Measurements from ENCODE around the gene TACR2.

TACR2 gene

DNA sequence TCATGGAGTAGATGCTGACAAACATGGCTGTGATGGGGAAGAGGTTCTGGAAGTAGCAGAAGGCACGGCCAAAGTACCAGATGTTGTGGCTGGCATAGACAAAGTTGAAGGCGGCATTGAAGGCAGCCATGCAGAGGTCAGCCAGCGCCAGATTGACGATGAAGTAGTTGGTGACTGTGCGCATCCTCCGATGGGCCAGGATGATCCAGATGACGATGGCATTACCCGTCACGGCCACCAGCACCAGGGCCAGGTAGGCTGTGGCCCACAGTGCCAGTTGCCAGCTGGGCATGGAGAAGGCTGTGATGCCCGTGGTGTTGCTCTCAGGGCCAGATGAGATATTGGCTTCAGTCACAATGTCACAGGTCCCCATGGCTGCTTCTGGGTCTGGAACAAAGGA is 767 bp downstream of the TACR2 start:
- no peak for DNase-seq (ENCODE audit: low read depth)
- Histone ChIP-seq H3K27me3 (replicated peaks; ENCODE audit: control insufficient read depth, insufficient read depth, low read length) (peaks cover 31% of the 10 kb centered on the region), H3K4me1 (ENCODE audit: control insufficient read depth, insufficient read depth, low read length) (no peaks in the 10 kb centered on the region), H3K4me3 (ENCODE audit: low read length) (no peak overlapping the region), H3K36me3 (ENCODE audit: control insufficient read depth, insufficient read depth, low read length, severe bottlenecking) (no peaks in the 10 kb centered on the region), H3K9ac (ENCODE audit: low read length) (no peak overlapping the region), H3K9me3 (ENCODE audit: control insufficient read depth, low read length) (no peaks in the 10 kb centered on the region)

DNA sequence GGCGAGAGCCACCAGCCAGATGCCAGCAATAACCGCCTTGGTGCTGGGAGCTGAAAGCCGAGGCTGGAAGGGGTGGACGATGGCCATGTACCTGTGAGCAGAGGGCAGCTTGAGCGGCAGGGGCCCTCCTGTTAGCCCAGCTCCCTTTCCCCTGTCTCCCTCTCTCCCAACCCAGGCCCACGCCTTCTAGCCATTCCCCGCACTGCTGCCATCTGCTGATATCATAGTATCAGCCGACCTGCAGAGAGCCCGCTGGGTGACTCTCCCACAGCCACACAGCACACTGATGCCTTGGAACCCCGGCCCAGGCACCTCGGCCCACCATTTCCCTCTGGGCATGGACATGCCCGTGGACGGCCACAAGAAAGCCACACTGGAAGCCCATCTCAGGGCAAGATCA is 1.7 kb downstream of the TACR2 start:
- no peaks in the 10 kb centered on the region for H3K9me3 ChIP-seq (ENCODE audit: control insufficient read depth, low read length)
- DNase-seq (ENCODE audit: low read depth): no peak
- no peaks in the 10 kb centered on the region for H3K4me1 ChIP-seq (ENCODE audit: control insufficient read depth, insufficient read depth, low read length)
- no peak overlapping the region for H3K9ac ChIP-seq (ENCODE audit: low read length)
- no peak overlapping the region for H3K4me3 ChIP-seq (ENCODE audit: low read length)
- peaks cover 31% of the 10 kb centered on the region for H3K27me3 ChIP-seq (replicated peaks; ENCODE audit: control insufficient read depth, insufficient read depth, low read length)
- no peaks in the 10 kb centered on the region for H3K36me3 ChIP-seq (ENCODE audit: control insufficient read depth, insufficient read depth, low read length, severe bottlenecking)

DNA sequence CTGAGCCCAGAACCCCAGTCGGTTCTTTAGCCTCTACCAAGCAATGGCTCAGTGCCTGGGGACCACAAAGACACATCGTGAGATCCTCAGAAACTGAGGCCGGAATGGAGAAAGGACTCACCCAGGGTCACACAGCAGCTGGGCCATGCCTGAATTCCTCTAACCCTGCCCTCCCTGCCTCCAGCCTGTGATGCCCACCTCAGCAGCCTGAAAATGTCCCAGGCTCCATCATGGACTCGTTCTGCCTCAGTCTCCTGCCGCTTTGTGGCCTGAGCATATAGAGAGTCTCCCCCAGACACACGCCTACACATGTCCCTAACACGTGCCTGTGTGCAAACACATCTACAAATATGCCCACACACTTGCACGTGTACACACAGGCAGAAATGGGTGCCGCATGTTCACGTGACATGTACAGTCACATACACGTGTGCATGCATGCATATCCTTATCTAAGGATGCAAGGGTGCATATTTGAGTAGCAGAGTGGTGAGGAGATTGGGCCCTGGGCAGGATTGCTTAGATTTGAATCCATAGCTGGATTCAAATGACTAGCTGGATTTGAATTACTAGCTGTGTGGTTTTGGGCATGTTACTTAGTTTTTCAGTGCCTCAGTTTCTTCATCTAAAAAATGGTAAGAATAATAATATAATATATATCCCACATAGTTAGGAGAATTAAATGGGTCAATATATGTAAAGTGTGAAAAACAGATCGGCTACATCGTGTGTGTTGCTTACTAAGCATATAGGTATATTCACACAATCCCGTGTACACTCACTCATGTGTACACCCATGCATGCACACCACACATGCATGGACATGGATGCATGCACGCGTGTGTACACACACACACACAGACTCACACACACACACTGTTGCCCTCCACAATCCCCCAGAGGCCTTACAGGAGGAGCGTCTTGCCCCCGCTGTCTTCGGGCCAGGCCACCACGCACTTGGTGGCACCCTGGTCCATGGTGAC is 2.4 kb downstream of the TACR2 start:
- no peaks in the 10 kb centered on the region for H3K36me3 ChIP-seq (ENCODE audit: control insufficient read depth, insufficient read depth, low read length, severe bottlenecking)
- H3K9ac ChIP-seq (ENCODE audit: low read length): no peak overlapping the region
- H3K9me3 ChIP-seq (ENCODE audit: control insufficient read depth, low read length): no peaks in the 10 kb centered on the region
- H3K27me3 ChIP-seq (replicated peaks; ENCODE audit: control insufficient read depth, insufficient read depth, low read length): peaks cover 31% of the 10 kb centered on the region
- H3K4me1 ChIP-seq (ENCODE audit: control insufficient read depth, insufficient read depth, low read length): peaks cover under 1% of the 10 kb centered on the region
- H3K4me3 ChIP-seq (ENCODE audit: low read length): no peak overlapping the region
- no peak for DNase-seq (ENCODE audit: low read depth)

DNA sequence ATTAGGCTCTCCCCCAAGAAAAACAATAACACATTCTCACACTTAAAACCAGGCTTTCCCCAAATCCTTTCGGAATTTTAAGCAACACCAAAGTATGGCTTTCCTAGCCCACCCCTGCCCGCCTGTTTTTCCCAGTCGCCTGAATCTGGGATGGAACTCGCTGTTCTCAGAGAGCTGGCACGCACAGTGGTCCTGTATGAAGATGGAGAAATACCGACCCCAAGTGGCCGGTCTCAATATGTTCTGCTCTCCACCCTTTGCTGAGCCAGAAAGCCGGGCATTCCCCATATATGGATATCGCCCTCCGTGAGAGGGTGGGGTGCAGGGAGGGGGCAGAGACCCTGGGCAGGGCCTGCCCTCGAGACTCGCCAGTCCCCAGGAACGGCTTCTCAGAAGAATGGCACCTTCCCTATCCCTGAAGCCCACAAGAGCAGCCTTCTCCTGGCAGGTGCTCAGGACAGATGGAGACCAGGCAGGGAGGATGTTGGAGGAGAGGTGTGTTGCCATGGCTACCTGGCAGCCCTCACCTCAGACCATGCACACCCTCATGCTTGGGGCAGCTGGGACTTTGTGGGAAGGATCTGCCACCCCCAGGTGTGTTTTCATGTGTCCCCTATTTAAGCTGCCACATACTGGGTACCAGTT is 3.4 kb downstream of the TACR2 start:
- Histone ChIP-seq H3K4me3 (ENCODE audit: low read length) (no peak overlapping the region), H3K9me3 (ENCODE audit: control insufficient read depth, low read length) (no peaks in the 10 kb centered on the region), H3K27me3 (replicated peaks; ENCODE audit: control insufficient read depth, insufficient read depth, low read length) (peaks cover 31% of the 10 kb centered on the region), H3K36me3 (ENCODE audit: control insufficient read depth, insufficient read depth, low read length, severe bottlenecking) (no peaks in the 10 kb centered on the region), H3K4me1 (ENCODE audit: control insufficient read depth, insufficient read depth, low read length) (peaks cover 5% of the 10 kb centered on the region), H3K9ac (ENCODE audit: low read length) (no peak overlapping the region)
- DNase-seq (ENCODE audit: low read depth): peak; percentile 93

DNA sequence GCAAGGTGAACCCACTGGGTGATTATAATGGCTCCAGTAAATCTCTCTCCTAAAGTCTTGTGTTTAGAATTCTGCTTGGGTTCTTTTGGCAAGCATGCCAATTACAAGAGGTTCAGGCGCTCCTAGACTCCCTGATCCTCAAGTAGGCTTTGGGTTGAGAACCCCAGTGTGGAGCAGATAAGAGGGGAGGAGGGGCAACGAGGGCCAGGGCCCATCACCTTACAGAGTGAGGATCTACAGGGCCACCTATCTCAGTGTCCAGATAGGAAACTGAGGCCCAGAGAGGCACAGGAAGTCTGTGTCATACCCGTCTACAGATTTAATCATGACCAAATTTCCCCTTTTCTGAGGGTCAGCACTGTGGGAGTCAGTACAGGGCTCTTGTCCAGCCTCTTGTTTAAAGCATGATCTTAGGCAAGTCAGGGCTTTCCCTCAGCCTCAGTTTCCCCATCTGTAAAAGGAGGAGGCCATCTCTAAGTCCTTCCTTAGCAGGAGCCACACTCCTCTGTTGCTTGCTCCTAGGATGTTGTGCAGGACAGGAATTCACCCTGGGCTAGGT is 4.4 kb downstream of the TACR2 start:
- peaks cover 12% of the 10 kb centered on the region for H3K4me1 ChIP-seq (ENCODE audit: control insufficient read depth, insufficient read depth, low read length)
- no peaks in the 10 kb centered on the region for H3K36me3 ChIP-seq (ENCODE audit: control insufficient read depth, insufficient read depth, low read length, severe bottlenecking)
- H3K9me3 ChIP-seq (ENCODE audit: control insufficient read depth, low read length): no peaks in the 10 kb centered on the region
- H3K4me3 ChIP-seq (ENCODE audit: low read length): no peak overlapping the region
- H3K9ac ChIP-seq (ENCODE audit: low read length): no peak overlapping the region
- peaks cover 22% of the 10 kb centered on the region for H3K27me3 ChIP-seq (replicated peaks; ENCODE audit: control insufficient read depth, insufficient read depth, low read length)
- DNase-seq (ENCODE audit: low read depth): no peak

DNA sequence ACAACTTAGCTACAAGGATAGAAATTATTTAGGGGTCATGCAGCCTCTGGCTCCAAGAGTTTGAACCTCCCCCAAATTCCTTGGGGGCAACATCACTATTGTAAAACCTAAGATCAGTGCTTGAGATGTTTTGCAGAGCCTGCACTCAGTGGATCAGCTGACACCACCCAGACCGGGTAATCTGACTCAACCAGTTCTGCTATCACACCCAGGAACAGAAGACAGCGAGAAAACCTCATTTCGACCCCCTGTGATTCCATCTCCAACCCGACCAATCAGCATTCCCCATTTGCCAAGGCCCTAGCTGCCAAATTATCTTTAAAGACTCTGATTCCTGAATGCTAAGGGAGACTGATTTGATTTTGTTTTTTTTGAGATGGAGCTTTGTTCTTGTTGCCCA is 5.2 kb downstream of the TACR2 start:
- DNase-seq (ENCODE audit: low read depth): no peak
- Histone ChIP-seq H3K4me1 (ENCODE audit: control insufficient read depth, insufficient read depth, low read length) (peaks cover 21% of the 10 kb centered on the region), H3K9ac (ENCODE audit: low read length) (no peak overlapping the region), H3K9me3 (ENCODE audit: control insufficient read depth, low read length) (no peaks in the 10 kb centered on the region), H3K4me3 (ENCODE audit: low read length) (no peak overlapping the region), H3K36me3 (ENCODE audit: control insufficient read depth, insufficient read depth, low read length, severe bottlenecking) (no peaks in the 10 kb centered on the region), H3K27me3 (replicated peaks; ENCODE audit: control insufficient read depth, insufficient read depth, low read length) (peaks cover 18% of the 10 kb centered on the region)

DNA sequence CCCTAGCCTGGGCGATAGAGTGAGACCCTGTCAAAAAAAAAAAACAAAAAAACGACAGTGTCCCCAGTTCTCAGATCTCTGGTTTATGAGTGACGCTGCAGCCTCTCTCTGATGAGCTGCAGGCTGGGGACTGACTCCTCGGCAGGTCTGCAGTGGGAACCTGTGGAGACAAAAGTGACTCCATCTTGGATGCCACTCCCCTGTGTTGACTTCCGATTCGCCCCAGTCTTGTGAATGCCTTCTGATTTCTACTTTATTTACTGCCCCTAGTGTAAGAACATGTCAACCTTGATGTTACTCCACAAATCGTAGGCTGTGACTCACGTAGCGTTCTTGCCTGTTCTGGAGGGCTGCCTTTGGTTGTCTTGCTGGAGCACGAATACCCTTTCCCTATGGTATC is 6.2 kb downstream of the TACR2 start:
- Histone ChIP-seq H3K4me1 (ENCODE audit: control insufficient read depth, insufficient read depth, low read length) (peaks cover 29% of the 10 kb centered on the region), H3K27me3 (replicated peaks; ENCODE audit: control insufficient read depth, insufficient read depth, low read length) (peaks cover 8% of the 10 kb centered on the region), H3K9me3 (ENCODE audit: control insufficient read depth, low read length) (no peaks in the 10 kb centered on the region), H3K9ac (ENCODE audit: low read length) (no peak overlapping the region), H3K4me3 (ENCODE audit: low read length) (no peak overlapping the region), H3K36me3 (ENCODE audit: control insufficient read depth, insufficient read depth, low read length, severe bottlenecking) (no peaks in the 10 kb centered on the region)
- DNase-seq (ENCODE audit: low read depth): no peak

DNA sequence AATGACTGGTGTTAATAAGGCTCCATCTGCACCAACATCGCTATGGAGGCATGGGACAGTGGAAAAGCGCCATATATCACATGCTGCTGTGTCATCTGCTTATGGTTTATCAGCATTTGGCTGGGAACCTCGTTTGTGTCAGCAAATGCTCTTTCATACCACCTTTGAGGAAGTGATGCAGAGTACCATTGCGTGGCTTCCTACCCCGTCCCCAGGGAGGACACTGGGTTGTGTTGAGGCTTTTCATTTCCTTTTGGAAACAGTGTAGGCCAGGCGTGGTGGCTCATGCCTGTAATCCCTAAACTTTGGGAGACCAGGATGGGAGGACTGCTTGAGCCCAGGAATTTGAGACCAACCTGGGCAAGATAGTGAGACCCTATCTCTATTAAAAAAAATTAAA is 6.8 kb downstream of the TACR2 start:
- peaks cover 4% of the 10 kb centered on the region for H3K27me3 ChIP-seq (replicated peaks; ENCODE audit: control insufficient read depth, insufficient read depth, low read length)
- no peak overlapping the region for H3K9ac ChIP-seq (ENCODE audit: low read length)
- peaks cover 35% of the 10 kb centered on the region for H3K4me1 ChIP-seq (ENCODE audit: control insufficient read depth, insufficient read depth, low read length)
- no peaks in the 10 kb centered on the region for H3K9me3 ChIP-seq (ENCODE audit: control insufficient read depth, low read length)
- no peaks in the 10 kb centered on the region for H3K36me3 ChIP-seq (ENCODE audit: control insufficient read depth, insufficient read depth, low read length, severe bottlenecking)
- H3K4me3 ChIP-seq (ENCODE audit: low read length): no peak overlapping the region
- no peak for DNase-seq (ENCODE audit: low read depth)

DNA sequence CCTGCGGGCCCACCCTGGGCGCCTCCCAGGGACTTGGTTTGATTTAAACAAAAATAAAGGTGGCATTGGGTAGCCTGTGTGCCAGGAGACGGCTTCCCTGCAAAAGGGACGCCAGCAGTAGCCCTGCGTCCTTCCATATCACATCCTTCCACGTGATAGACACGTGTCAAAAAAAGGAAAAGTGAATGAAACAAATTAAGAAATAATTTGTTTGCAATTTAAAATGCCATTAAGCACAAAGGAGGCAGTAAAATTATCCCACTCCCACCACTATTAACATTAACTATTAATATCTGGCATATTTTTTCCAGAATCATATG is 7.6 kb downstream of the TACR2 start:
- DNase-seq (ENCODE audit: low read depth): no peak
- H3K9me3 ChIP-seq (ENCODE audit: control insufficient read depth, low read length): no peaks in the 10 kb centered on the region
- no peaks in the 10 kb centered on the region for H3K36me3 ChIP-seq (ENCODE audit: control insufficient read depth, insufficient read depth, low read length, severe bottlenecking)
- H3K4me3 ChIP-seq (ENCODE audit: low read length): peak overlapping the region; percentile 75
- no peaks in the 10 kb centered on the region for H3K27me3 ChIP-seq (replicated peaks; ENCODE audit: control insufficient read depth, insufficient read depth, low read length)
- H3K9ac ChIP-seq (ENCODE audit: low read length): peak overlapping the region; percentile 60
- H3K4me1 ChIP-seq (ENCODE audit: control insufficient read depth, insufficient read depth, low read length): peaks cover 43% of the 10 kb centered on the region

DNA sequence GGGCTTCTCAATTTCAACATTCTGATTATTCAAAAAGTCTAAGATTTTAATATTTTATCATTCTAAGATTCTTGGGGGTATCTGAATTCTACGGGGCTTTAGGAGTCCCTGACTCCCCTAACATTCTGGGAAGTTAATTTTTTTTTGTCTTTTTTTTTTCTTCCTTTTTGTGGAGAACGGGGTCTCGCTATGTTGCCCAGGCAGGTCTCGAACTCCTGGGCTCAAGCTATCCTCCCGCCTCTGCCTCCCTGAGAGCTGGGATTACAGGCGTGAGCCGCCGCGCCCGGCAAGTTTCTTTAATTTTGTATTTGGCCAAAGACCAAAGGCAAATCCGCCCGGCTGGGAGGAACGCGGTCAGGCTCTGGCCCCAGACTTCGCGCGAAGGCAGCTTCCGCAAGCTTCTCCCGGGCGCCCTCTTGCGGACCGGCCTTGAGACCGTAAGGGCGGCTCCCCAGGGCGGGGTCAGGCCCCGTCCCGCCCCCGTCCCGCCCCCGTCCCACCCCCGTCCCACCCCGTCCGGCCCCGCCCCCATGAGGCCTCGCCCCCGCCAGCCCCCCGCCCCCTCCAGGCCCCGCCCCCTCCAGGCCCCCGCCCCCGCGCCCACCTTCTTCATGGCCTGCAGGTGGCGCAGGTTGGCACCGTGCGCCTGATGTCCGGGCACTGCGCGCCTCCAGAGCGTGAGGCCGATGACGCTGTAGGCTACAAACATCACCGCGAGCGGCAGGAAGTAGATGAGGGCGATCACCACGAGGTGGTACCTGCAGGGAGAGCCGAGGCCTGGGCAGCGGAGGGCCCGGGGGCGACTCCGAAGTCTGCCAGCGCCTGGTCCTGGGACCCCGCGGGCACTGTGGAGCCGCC is 8.2 kb downstream of the TACR2 start:
- peak overlapping the region; percentile 75 for H3K4me3 ChIP-seq (ENCODE audit: low read length)
- peaks cover 49% of the 10 kb centered on the region for H3K4me1 ChIP-seq (ENCODE audit: control insufficient read depth, insufficient read depth, low read length)
- peak; percentile 98 for DNase-seq (ENCODE audit: low read depth)
- no peaks in the 10 kb centered on the region for H3K36me3 ChIP-seq (ENCODE audit: control insufficient read depth, insufficient read depth, low read length, severe bottlenecking)
- no peaks in the 10 kb centered on the region for H3K9me3 ChIP-seq (ENCODE audit: control insufficient read depth, low read length)
- H3K9ac ChIP-seq (ENCODE audit: low read length): peak overlapping the region; percentile 60
- no peaks in the 10 kb centered on the region for H3K27me3 ChIP-seq (replicated peaks; ENCODE audit: control insufficient read depth, insufficient read depth, low read length)

All from adipocyte (in vitro differentiated cells).